ENCODE data around the gene GPX2.
"Not testable (repeated sequence)": the region's sequence is repeated elsewhere in the genome, so short reads cannot be mapped to it uniquely, and the experiment has no call there.

GPX2 gene

DNA sequence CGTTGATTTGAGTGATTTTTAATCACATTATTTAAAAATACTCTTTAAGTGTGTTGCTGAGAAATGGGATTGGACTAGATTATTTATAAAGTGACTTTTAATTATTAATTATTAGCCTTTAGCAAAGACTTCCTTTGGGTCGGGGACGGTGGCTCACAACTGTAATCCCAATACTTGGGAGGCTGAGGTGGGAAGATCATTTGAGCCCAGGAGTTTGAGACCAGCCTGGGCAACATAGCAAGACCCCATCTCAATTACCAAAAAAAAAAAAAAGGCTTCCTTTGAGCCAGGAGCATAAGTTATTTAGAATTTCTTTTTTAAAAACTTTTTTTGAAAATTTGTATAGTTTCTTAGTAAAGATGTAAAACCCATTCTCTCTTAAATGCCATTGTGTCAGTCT lies 19.5 kb downstream of the GPX2 start:
- Mint-ChIP-seq H3K27ac (no peak overlapping the region), H3K9me3 (no peaks in the 10 kb centered on the region), H3K4me1 (peaks cover 42% of the 10 kb centered on the region), H3K27me3 (no peaks in the 10 kb centered on the region), H3K36me3 (peaks cover 53% of the 10 kb centered on the region), H3K4me3 (no peak overlapping the region)
- DNase-seq, result no peak
- CTCF ChIA-PET, result interaction anchor here (0.7 to 1.2 kb wide), 3 partner anchors 8 to 117 kb away, joined by 4 to 6 read pairs (median 4); partner anchors contain the start of genes CHURC1 and FNTB

DNA sequence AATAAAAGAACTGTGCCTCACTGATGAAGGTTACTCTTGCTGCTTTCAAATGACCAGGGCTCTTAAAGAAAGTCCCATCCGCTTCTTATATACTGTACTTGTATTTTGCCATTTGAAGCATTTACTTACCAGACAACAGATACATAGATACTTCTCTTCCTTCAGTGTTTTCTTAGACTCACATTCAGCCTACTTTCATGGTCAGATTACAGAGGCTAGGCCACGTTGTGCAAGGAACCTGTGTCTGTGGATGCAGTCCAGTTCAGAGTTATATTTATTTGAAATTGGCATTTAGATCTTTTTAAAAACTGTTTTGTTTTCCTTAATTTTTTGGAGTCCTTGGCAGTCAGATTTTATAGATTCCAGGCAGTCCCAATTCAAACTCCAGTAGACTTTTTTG lies 22.1 kb downstream of the GPX2 start:
- Mint-ChIP-seq H3K27ac (no peak overlapping the region), H3K36me3 (peaks cover 53% of the 10 kb centered on the region), H3K4me1 (peaks cover 54% of the 10 kb centered on the region), H3K4me3 (no peak overlapping the region), H3K27me3 (no peaks in the 10 kb centered on the region), H3K9me3 (no peaks in the 10 kb centered on the region)
- DNase-seq, result no peak
- CTCF ChIA-PET, result no interaction called here

DNA sequence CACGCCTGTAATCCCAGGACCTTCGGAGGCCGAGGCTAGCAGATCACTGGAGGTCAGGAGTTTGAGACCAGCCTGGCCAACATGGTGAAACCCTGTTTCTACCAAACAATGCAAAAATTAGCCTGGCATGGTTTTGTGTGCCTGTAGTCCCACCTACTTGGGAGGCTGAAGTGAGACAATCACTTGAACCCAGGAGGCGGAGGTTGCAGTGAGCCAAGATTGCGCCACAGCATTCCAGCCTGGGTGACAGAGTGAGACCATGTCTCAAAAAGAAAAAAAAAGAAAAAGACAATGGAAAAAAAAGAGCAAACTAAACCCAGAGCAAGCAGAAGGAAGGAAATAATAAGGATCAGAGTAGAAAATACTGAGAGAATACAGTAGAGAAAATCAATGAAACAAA lies 22.9 kb downstream of the GPX2 start:
- H3K4me1 Mint-ChIP-seq, result peaks cover 61% of the 10 kb centered on the region
- no peak for DNase-seq
- no peak overlapping the region for H3K27ac Mint-ChIP-seq
- CTCF ChIA-PET, result no interaction called here
- H3K27me3 Mint-ChIP-seq, result no peaks in the 10 kb centered on the region
- no peak overlapping the region for H3K4me3 Mint-ChIP-seq
- H3K36me3 Mint-ChIP-seq, result peaks cover 59% of the 10 kb centered on the region
- no peaks in the 10 kb centered on the region for H3K9me3 Mint-ChIP-seq

DNA sequence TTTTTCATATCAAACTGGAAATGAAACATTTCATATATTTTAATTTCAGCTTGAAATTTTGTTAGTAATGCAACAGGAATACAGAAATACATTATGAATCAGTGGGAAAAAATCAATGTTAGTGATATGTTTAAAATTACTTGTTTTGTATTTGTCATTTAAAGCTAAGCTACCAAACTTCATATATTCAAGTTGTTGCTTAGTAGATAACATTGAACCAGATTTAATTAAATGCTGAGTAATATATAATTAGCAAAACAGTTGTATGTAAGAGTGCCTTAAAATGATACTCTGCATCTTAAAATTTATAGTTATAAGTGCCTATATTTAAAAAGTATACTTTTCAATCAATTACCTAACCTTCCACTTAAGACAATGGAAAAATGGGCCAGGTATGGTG lies 23.3 kb downstream of the GPX2 start:
- CTCF ChIA-PET, result interaction anchor here (0.6 to 0.7 kb wide), 2 partner anchors 8 to 17 kb away, joined by 4 read pairs; no protein-coding TSS in a partner anchor
- Mint-ChIP-seq H3K27me3 (no peaks in the 10 kb centered on the region), H3K36me3 (peaks cover 57% of the 10 kb centered on the region), H3K4me1 (peaks cover 59% of the 10 kb centered on the region), H3K4me3 (no peak overlapping the region), H3K27ac (no peak overlapping the region), H3K9me3 (no peaks in the 10 kb centered on the region)
- no peak for DNase-seq

DNA sequence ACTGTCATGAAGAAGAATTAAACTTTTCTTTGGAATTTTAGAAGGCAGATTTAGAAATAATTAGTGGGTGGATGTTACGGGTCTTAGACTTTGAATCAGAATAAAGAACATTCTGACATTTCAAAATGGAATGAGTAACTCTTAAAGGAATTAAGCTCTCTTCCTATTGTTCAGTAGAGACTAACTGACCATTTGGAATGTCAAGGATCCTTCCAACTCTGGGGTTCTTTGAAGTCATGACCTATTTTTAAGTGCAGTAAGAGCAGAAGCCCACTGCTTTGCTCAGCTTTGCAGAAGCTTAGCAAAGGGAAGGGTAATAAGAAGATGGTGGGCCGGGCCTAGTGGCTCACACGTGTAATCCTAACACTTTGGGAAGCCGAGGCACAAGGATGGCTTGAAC lies 24.3 kb downstream of the GPX2 start:
- no peak overlapping the region for H3K4me3 Mint-ChIP-seq
- H3K9me3 Mint-ChIP-seq, result no peaks in the 10 kb centered on the region
- no peaks in the 10 kb centered on the region for H3K27me3 Mint-ChIP-seq
- no peak for DNase-seq
- peaks cover 64% of the 10 kb centered on the region for H3K4me1 Mint-ChIP-seq
- CTCF ChIA-PET, result no interaction called here
- no peak overlapping the region for H3K27ac Mint-ChIP-seq
- peaks cover 51% of the 10 kb centered on the region for H3K36me3 Mint-ChIP-seq

DNA sequence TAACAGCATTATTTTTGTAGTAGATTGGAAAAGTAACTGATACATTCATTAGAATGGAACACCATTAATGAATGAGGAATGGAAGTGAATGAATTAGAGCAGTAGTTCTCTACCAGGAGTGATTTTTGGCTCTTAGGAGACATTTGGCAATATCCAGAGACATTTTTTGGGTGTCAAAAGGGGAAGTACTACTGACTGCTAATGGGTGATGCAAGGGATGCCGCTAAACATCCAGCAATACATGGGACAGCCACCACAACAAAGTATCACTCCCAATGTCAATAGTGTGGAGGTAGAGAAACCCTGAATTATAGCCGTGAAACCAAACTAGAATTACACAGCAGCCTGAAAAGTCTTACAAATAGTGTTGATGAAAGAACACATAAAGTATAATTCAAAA lies 26.7 kb downstream of the GPX2 start:
- no peak for DNase-seq
- peaks cover 57% of the 10 kb centered on the region for H3K4me1 Mint-ChIP-seq
- peak overlapping the region; percentile 81 for H3K4me3 Mint-ChIP-seq
- CTCF ChIA-PET, result interaction anchor here (1.3 to 2.0 kb wide), 2 partner anchors 8 to 12 kb away, joined by 4 to 8 read pairs; no protein-coding TSS in a partner anchor
- no peaks in the 10 kb centered on the region for H3K9me3 Mint-ChIP-seq
- no peaks in the 10 kb centered on the region for H3K27me3 Mint-ChIP-seq
- peak overlapping the region; percentile 89 for H3K27ac Mint-ChIP-seq
- peaks cover 39% of the 10 kb centered on the region for H3K36me3 Mint-ChIP-seq

DNA sequence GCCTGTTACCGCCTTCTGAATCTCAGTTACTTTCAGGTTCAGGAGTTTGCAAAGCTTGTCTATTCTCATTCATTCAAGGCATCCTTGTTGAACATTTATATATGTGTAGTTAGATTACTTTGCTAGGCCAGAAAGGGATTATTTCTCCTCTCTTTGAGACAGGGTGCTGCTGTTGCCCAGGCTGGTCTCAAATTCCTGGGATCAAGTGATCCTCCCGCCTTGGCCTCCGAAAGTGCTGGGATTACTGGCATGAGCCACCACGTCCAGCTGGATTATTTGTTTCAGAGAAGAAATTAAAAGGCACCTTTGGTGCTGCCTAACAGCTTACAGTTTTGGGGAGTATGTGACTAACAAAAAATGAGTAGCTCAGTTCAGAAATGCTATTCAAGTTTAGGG lies 27.5 kb downstream of the GPX2 start:
- no peak for DNase-seq
- CTCF ChIA-PET, result interaction anchor here (1.0 to 2.0 kb wide), 4 partner anchors 9 to 55 kb away, joined by 3 to 8 read pairs (median 4); no protein-coding TSS in a partner anchor
- Mint-ChIP-seq H3K27ac (peak overlapping the region; percentile 89), H3K9me3 (no peaks in the 10 kb centered on the region), H3K27me3 (peaks cover 6% of the 10 kb centered on the region), H3K36me3 (peaks cover 31% of the 10 kb centered on the region), H3K4me1 (peaks cover 51% of the 10 kb centered on the region), H3K4me3 (peak overlapping the region; percentile 81)

DNA sequence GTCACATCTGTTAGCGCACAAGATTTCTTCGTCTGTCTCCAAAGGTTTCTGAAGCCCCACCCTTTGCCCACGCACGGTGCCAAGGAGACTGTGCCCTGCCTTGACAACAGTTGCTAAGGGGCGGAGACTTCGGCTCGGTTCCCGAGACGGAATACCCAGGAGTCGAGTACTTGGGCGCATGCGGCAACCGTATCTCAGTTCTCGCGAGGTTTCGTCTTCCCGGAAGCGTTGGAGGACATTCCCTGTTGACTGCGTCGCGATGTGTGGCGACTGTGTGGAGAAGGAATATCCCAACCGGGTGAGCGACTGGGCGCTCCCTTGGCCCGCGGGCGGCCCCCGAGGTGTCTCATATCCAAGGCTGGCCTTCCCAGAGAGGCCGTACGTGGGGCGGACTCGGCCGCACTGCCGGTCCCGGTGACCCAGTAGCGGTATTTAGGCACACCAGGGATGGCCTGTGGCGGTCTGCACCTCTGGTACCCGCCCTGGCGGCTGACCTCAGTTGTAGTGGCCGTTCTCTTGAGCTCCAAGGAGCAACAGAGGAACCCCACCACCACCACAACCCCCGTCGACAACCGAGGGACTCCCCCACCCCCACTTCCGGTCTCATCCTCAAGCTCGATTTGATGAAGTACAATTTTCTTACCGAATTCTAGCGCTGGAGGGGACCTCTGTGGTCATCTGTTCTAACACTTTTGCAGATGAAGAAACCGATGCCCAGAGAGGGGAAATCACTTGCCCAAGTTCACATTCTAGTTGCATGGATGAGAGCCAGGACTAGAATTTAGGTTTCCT lies 28.1 kb downstream of the GPX2 start, which contains the start of gene CHURC1:
Gene CHURC1, plus strand, starts transcription at position 219 of the 792 bp plus-strand sequence. Its CDS starts 41 bp downstream, at position 260.
- H3K27me3 Mint-ChIP-seq, result peaks cover 11% of the 10 kb centered on the region
- H3K36me3 Mint-ChIP-seq, result peaks cover 31% of the 10 kb centered on the region
- H3K4me3 Mint-ChIP-seq, result peak within 1 kb of the TSS; percentile 81
- no peaks in the 10 kb centered on the region for H3K9me3 Mint-ChIP-seq
- H3K27ac Mint-ChIP-seq, result peak within 1 kb of the TSS; percentile 89
- CTCF ChIA-PET, result interaction anchor here (1.0 to 2.0 kb wide), 4 partner anchors 9 to 56 kb away, joined by 3 to 8 read pairs (median 4); no protein-coding TSS in a partner anchor
- DNase-seq, result peak; percentile 98
- peaks cover 48% of the 10 kb centered on the region for H3K4me1 Mint-ChIP-seq

DNA sequence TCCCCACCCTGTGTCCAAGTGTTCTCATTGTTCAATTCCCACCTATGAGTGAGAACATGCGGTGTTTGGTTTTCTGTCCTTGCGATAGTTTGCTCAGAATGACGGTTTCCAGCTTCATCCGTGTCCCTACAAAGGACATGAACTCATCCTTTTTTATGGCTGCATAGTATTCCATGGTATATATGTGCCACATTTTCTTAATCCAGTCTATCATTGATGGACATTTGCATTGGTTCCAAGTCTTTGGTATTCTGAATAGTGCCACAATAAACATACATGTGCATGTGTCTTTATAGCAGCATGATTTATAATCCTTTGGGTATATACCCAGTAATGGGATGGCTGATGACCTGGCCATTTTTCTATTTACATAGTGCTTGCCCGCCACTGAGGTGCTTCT lies 29.1 kb downstream of the GPX2 start:
- DNase-seq, H3K27ac Mint-ChIP-seq, H3K9me3 Mint-ChIP-seq: not testable (repeated sequence)
- H3K27me3 Mint-ChIP-seq, result peaks cover 13% of the 10 kb centered on the region
- H3K4me1 Mint-ChIP-seq, result peaks cover 45% of the 10 kb centered on the region
- H3K4me3 Mint-ChIP-seq, result peak overlapping the region; percentile 81
- H3K36me3 Mint-ChIP-seq, result peaks cover 28% of the 10 kb centered on the region
- CTCF ChIA-PET, result interaction anchor here (2.0 kb wide), 1 partner anchor 10 kb away, joined by 4 read pairs; no protein-coding TSS in a partner anchor

DNA sequence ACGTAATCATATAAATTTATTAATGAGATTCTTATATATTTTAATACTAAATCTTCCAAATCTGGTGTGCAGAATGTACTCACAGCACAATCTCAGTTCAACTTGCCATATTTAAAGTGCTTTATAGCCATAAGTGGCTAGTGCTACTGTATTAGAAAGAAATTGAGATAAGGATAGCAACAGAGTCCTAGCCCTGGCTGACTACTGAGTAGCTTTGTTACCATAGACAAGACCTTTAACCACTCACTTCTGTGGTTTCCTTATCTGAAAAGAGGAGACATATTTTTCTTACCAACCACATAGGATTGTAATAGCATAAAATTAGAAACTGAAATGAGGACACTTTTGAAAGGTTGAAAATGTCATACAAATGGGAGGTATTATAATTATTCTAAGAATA lies 30.3 kb downstream of the GPX2 start:
- Mint-ChIP-seq H3K9me3 (no peaks in the 10 kb centered on the region), H3K27me3 (peaks cover 18% of the 10 kb centered on the region), H3K4me1 (peaks cover 34% of the 10 kb centered on the region), H3K36me3 (peaks cover 20% of the 10 kb centered on the region), H3K4me3 (no peak overlapping the region), H3K27ac (no peak overlapping the region)
- CTCF ChIA-PET, result interaction anchor here (1.0 to 2.4 kb wide), 4 partner anchors 12 to 89 kb away, joined by 4 to 8 read pairs (median 6); no protein-coding TSS in a partner anchor
- DNase-seq, result no peak

DNA sequence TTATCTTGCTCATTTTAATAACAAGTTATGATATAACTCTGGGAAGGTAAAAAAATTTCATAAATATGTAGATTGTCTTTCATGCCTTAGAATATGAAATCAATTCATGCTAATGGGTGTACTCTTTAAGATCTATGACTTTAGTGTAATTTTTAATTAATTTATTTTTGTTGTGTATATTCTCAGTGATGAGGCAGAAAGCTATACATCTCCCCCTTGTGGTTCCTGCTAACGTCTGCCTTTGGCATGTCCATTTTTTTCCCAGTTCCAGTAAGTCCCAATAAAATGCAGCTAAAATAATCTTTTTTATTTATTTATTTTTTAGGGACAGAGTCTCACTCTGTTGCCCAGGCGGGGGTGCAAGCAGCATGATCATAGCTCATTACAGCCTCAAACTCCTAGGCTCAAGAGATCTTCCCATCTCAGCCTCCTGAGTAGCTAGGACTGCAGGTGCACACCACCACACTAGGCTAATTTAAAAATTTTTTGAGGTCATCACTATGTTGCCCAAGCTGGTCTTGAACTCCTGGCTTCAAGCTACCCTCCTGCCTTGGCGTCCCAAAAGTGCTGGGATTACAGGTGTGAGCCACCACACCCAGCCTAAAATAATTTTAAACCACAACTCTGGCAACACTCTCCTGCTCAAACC lies 31.6 kb downstream of the GPX2 start:
- Mint-ChIP-seq H3K27ac (no peak overlapping the region), H3K27me3 (peaks cover 24% of the 10 kb centered on the region), H3K4me1 (peaks cover 25% of the 10 kb centered on the region), H3K4me3 (no peak overlapping the region), H3K9me3 (no peaks in the 10 kb centered on the region), H3K36me3 (peaks cover 13% of the 10 kb centered on the region)
- no peak for DNase-seq
- CTCF ChIA-PET, result interaction anchor here (0.6 to 2.4 kb wide), 10 partner anchors 10 to 87 kb away, joined by 3 to 8 read pairs (median 4); no protein-coding TSS in a partner anchor

DNA sequence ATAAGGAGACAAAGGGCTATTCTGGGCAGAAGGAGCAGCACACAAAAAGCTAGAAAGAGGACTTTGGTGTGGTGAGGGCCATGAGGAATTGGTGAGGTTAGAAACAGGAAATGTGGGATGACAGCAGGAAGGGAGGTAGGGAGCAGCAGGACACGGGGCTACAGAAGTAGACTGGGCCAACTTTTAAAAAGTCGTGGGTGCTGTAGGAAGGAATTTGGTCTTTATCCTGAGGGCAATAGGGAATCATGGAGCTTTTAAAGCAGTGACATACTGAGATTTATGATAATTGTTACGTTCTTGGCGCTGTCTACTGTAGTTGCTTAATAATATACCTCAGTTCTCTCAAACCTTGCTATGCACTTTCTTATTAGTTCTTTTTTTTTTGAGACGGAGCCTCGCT lies 36.5 kb downstream of the GPX2 start:
- CTCF ChIA-PET, result interaction anchor here (1.5 kb wide), 1 partner anchor 14 kb away, joined by 9 read pairs; no protein-coding TSS in a partner anchor
- Mint-ChIP-seq H3K36me3 (no peaks in the 10 kb centered on the region), H3K27me3 (peaks cover 43% of the 10 kb centered on the region), H3K27ac (no peak overlapping the region), H3K9me3 (no peaks in the 10 kb centered on the region), H3K4me3 (no peak overlapping the region), H3K4me1 (peaks cover 6% of the 10 kb centered on the region)
- DNase-seq, result no peak

DNA sequence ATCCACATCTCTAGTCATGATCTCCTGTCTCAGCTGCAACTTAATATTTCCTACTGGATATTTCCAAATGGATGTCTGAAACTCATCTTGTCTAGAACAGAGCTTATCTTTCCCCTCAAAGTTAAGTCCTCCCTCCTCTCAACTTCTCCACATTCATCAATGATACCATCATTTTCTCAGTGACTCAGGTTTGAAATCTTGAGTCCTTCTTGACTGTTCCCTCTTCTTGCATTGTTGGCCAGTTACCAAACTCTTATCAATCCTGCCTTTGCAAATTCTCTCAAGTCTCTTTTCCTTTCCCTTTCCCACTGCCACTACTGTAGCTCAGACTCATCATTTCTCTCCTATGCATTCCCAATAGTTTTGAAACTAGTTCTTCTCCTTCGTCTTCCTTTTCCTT lies 42.6 kb downstream of the GPX2 start:
- H3K4me3 Mint-ChIP-seq, result no peak overlapping the region
- CTCF ChIA-PET, result interaction anchor here (2.2 to 4.7 kb wide), 2 partner anchors 8 to 11 kb away, joined by 7 to 33 read pairs; no protein-coding TSS in a partner anchor

DNA sequence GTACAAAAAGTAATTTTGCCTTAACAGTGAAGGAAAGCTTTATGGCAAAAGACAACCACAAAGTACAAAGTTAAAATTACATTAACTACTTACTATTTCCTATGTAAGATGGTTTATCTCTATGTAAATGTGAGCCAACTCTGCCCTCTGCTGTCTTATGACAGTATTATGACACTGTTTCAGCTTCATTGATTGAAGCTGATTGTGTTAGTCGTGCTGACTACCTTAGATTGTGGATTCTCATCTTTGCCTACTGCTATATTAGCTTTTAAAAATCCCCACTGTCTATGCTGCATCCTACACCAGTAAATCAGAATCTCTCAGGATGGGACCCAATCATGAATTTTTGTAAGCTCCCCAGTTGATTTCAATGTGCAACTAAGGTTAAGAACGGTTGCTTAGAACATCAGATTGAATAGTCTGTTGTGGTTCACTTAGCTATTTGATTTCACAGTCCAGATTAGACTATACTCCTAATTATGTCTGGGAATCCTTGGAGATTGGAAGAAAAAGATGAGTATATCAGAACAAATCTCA lies 50.6 kb downstream of the GPX2 start:
- no peaks in the 10 kb centered on the region for H3K36me3 Mint-ChIP-seq
- CTCF ChIA-PET, result interaction anchor here (0.5 to 4.7 kb wide), 32 partner anchors 10 to 1468 kb away, joined by 3 to 70 read pairs (median 5); partner anchors contain the start of gene SPTB
- no peaks in the 10 kb centered on the region for H3K4me1 Mint-ChIP-seq
- peak; percentile 45 for DNase-seq
- H3K9me3 Mint-ChIP-seq, result no peaks in the 10 kb centered on the region
- H3K27ac Mint-ChIP-seq, result no peak overlapping the region
- no peak overlapping the region for H3K4me3 Mint-ChIP-seq
- peaks cover 24% of the 10 kb centered on the region for H3K27me3 Mint-ChIP-seq

More for the DNA sequence above, 42.6 kb downstream of the GPX2 start:
- H3K27me3 Mint-ChIP-seq, result peaks cover 33% of the 10 kb centered on the region
- H3K4me1 Mint-ChIP-seq, result no peaks in the 10 kb centered on the region
- H3K27ac Mint-ChIP-seq, result no peak overlapping the region
- no peak for DNase-seq
- no peaks in the 10 kb centered on the region for H3K9me3 Mint-ChIP-seq
- no peaks in the 10 kb centered on the region for H3K36me3 Mint-ChIP-seq

Measured in activated naive CD4-positive, alpha-beta T cell treated with anti-CD3 and anti-CD28 coated beads, Interleukin-2, amount 10 ng/mL, durations not matched to agents 7 days and 5 days (primary cell).